ENCODE data around the gene TBP. TPM values are rescaled to one million over a fixed set of nuclear protein-coding genes. Genes with fewer than 3 reads are reported as not detected.

Gene TBP
- total and polyA plus RNA-seq, 2 of the 13 experiments (the other 11 are each of a cell fraction or from before 2014, with no cell fraction given), result 21.7 to 28.1 TPM

DNA sequence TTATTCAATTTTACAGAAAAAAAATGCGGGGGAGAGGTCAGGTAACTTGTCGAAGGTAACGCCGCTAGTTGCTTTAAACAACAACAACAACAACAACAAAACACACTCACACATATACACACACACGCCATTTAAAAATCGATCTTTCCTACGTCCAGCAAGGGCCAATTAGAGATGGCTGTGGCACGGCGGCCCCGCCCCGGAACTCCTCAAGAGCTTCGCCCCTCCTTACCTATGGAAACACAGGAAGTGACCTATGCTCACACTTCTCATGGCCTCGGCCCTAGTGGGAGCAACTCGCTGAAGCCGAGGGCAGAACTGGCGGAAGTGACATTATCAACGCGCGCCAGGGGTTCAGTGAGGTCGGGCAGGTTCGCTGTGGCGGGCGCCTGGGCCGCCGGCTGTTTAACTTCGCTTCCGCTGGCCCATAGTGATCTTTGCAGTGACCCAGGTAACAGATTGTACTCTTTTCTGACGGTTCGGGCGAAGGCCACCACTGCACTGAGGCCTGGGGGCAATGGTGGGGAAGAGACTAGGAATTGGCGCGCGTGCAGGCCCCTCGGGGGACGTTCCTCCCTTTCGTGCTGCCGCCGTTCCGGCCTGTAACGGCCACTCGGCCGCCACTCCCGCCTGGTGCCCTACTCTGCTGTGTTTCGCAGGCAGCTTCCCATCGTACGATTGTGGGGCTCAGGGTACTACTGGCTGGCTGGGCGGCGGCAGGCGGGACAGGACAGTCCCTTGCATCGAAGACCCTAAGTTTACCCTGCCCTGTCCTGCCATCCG is at the start of gene TBP (continued):
- TF ChIP-seq CCAR2 (optimal IDR thresholded peaks at IDR 0.05; ENCODE audit: low read depth, low read length) (peak; percentile 36), ZMYM4 (CRISPR knock-in tag; IDR thresholded peaks at IDR 0.05) (peak; percentile 93), MZF1 (CRISPR knock-in tag; IDR thresholded peaks at IDR 0.05; ENCODE audit: borderline replicate concordance) (no peak), RAD21 (CRISPR knock-in tag; IDR thresholded peaks at IDR 0.05) (peak; percentile 40; the same call in 1 of the 2 replicates), ATF1 (CRISPR knock-in tag; IDR thresholded peaks at IDR 0.05) (peak; percentile 99), SOX6 (IDR thresholded peaks at IDR 0.05) (no peak), SOX6 (CRISPR knock-in tag; IDR thresholded peaks at IDR 0.05) (no peak; the same call in none of the 2 replicates), ATRX (CRISPR knock-in tag; IDR thresholded peaks at IDR 0.05; ENCODE audit: borderline replicate concordance) (no peak), ZNF556 (CRISPR knock-in tag; IDR thresholded peaks at IDR 0.05; ENCODE audit: borderline replicate concordance) (peak; percentile 66; the same call in 1 of the 2 replicates), LCORL (IDR thresholded peaks at IDR 0.05) (no peak), LCORL (CRISPR knock-in tag; IDR thresholded peaks at IDR 0.05) (peak; percentile 53; the same call in 1 of the 2 replicates), SCMH1 (CRISPR knock-in tag; IDR thresholded peaks at IDR 0.05; ENCODE audit: borderline replicate concordance) (no peak), ZNF451 (CRISPR knock-in tag; IDR thresholded peaks at IDR 0.05) (peak; percentile 52; the same call in 1 of the 2 replicates), ZNF550 (CRISPR knock-in tag; IDR thresholded peaks at IDR 0.05; ENCODE audit: borderline replicate concordance) (no peak), ZBTB20 (CRISPR knock-in tag; IDR thresholded peaks at IDR 0.05; ENCODE audit: borderline replicate concordance, low read depth) (peak; percentile 66; the same call in 1 of the 2 replicates), HNRNPK (IDR thresholded peaks at IDR 0.05; ENCODE audit: low read depth, low read length, poor library complexity, severe bottlenecking) (no peak), HOXA5 (CRISPR knock-in tag; IDR thresholded peaks at IDR 0.05) (peak; percentile 91), ZNF792 (CRISPR knock-in tag; IDR thresholded peaks at IDR 0.05) (peak; percentile 87), TRIM24 (CRISPR knock-in tag; IDR thresholded peaks at IDR 0.05) (no peak), NFE2L1 (CRISPR knock-in tag; IDR thresholded peaks at IDR 0.05; ENCODE audit: borderline replicate concordance) (0 out of 2 replicates have a peak, but pooled peaks have one; percentile 49), TP53 (CRISPR knock-in tag; conservative IDR thresholded peaks at IDR 0.05) (0 out of 2 replicates have a peak, but pooled peaks have one; percentile 76), SRSF4 (IDR thresholded peaks at IDR 0.05; ENCODE audit: low read depth, low read length, poor library complexity, severe bottlenecking) (no peak), NFIC (IDR thresholded peaks at IDR 0.05; ENCODE audit: low read length) (no peak), SMARCC2 (IDR thresholded peaks at IDR 0.05) (no peak), ZKSCAN1 (IDR thresholded peaks at IDR 0.05; ENCODE audit: low read length) (no peak)
- TF ChIP-seq, protein P1, sequence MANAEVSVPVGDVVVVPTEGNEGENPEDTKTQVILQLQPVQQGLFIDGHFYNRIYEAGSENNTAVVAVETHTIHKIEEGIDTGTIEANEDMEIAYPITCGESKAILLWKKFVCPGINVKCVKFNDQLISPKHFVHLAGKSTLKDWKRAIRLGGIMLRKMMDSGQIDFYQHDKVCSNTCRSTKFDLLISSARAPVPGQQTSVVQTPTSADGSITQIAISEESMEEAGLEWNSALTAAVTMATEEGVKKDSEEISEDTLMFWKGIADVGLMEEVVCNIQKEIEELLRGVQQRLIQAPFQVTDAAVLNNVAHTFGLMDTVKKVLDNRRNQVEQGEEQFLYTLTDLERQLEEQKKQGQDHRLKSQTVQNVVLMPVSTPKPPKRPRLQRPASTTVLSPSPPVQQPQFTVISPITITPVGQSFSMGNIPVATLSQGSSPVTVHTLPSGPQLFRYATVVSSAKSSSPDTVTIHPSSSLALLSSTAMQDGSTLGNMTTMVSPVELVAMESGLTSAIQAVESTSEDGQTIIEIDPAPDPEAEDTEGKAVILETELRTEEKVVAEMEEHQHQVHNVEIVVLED (CRISPR knock-in tag; IDR thresholded peaks at IDR 0.05; ENCODE audit: borderline replicate concordance), result peak; percentile 92
- TF ChIP-seq, protein P2, sequence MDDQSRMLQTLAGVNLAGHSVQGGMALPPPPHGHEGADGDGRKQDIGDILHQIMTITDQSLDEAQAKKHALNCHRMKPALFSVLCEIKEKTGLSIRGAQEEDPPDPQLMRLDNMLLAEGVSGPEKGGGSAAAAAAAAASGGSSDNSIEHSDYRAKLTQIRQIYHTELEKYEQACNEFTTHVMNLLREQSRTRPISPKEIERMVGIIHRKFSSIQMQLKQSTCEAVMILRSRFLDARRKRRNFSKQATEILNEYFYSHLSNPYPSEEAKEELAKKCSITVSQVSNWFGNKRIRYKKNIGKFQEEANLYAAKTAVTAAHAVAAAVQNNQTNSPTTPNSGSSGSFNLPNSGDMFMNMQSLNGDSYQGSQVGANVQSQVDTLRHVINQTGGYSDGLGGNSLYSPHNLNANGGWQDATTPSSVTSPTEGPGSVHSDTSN (CRISPR knock-in tag; IDR thresholded peaks at IDR 0.05; ENCODE audit: borderline replicate concordance), result no peak
- TF ChIP-seq, protein P3, sequence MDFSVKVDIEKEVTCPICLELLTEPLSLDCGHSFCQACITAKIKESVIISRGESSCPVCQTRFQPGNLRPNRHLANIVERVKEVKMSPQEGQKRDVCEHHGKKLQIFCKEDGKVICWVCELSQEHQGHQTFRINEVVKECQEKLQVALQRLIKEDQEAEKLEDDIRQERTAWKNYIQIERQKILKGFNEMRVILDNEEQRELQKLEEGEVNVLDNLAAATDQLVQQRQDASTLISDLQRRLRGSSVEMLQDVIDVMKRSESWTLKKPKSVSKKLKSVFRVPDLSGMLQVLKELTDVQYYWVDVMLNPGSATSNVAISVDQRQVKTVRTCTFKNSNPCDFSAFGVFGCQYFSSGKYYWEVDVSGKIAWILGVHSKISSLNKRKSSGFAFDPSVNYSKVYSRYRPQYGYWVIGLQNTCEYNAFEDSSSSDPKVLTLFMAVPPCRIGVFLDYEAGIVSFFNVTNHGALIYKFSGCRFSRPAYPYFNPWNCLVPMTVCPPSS (IDR thresholded peaks at IDR 0.05), result no peak

Data from HepG2 (cell line).